HK-2 (cell line): ENCODE results near the gene RAD52.

Experiments
- DNase-seq: peaks from one replicate; pipeline ENCODE4 v3.0.0-alpha.2; 2018; ENCODE audit not compliant: unreplicated experiment

The RAD52 gene

GRCh38 chr12:868722-869121 lies 80.8 kb downstream of the RAD52 start:
- DNase-seq, result no peak

GRCh38 chr12:867905-868304 lies 81.6 kb downstream of the RAD52 start:
- no peak for DNase-seq

GRCh38 chr12:865614-866013 lies 83.9 kb downstream of the RAD52 start:
- DNase-seq, result no peak

GRCh38 chr12:863285-863684 lies 86.2 kb downstream of the RAD52 start:
- no peak for DNase-seq

GRCh38 chr12:862303-862911 lies 87.1 kb downstream of the RAD52 start:
- no peak for DNase-seq
